22Rv1 (cell line): ENCODE measurements around the gene ADIPOQ.
"Not testable (repeated sequence)": the region's sequence is repeated elsewhere in the genome, so short reads cannot be mapped to it uniquely, and the experiment has no call there.

Experiments used
- H3K27ac ChIP-seq: fragments of 450-650 bp; 2 replicates; pipeline ENCODE4 v1.5.1; 2017
- CTCF ChIP-seq: fragments of 450-650 bp; IDR thresholded peaks from 2 replicates; pipeline ENCODE4 v1.5.1; 2017; ENCODE audit warnings: mild to moderate bottlenecking
- ZFX ChIP-seq: fragments of 450-650 bp; IDR thresholded peaks from 2 replicates; pipeline ENCODE4 v1.6.1; 2017; ENCODE audit warnings: antibody characterized with exemption, borderline replicate concordance

Gene ADIPOQ

GRCh38 chr3:186869253-186870100 lies 27.0 kb downstream of the ADIPOQ start:
- H3K27ac ChIP-seq = no peak overlapping the region
- TF ChIP-seq CTCF (no peak), ZFX (no peak)

GRCh38 chr3:186870421-186871201 lies 28.1 kb downstream of the ADIPOQ start:
- no peak for TF ChIP-seq ZFX
- no peak for TF ChIP-seq CTCF

GRCh38 chr3:186871403-186871924 lies 29.0 kb downstream of the ADIPOQ start:
- no peak overlapping the region for H3K27ac ChIP-seq
- TF ChIP-seq CTCF (no peak), ZFX (no peak)

More at GRCh38 chr3:186870421-186871201, 28.1 kb downstream of the ADIPOQ start:
- H3K27ac ChIP-seq = no peak overlapping the region

GRCh38 chr3:186873796-186874195 lies 31.3 kb downstream of the ADIPOQ start:
- H3K27ac ChIP-seq = not testable (repeated sequence)

- not testable (repeated sequence) for H3K27ac ChIP-seq
Observed at GRCh38 chr3:186874216-186874615, 31.7 kb downstream of the ADIPOQ start.

- not testable (repeated sequence) for H3K27ac ChIP-seq
Observed at GRCh38 chr3:186874841-186875240, 32.3 kb downstream of the ADIPOQ start.

- TF ChIP-seq ZFX = no peak
- TF ChIP-seq CTCF = no peak
- H3K27ac ChIP-seq = no peak overlapping the region
Observed at GRCh38 chr3:186875708-186876107, 33.2 kb downstream of the ADIPOQ start.

GRCh38 chr3:186879781-186880180 lies 37.3 kb downstream of the ADIPOQ start:
- TF ChIP-seq ZFX (no peak), CTCF (no peak)
- no peak overlapping the region for H3K27ac ChIP-seq
